H1 (cell line): ENCODE results near the gene ACE. TPM values are rescaled to one million over a fixed set of nuclear protein-coding genes. Genes with fewer than 3 reads are reported as not detected.

Experiments used
- HDAC6 ChIP-seq: IDR thresholded peaks from one replicate; pipeline ENCODE4 v1.7.1; 2012; ENCODE audit warnings: low read depth, mild to moderate bottlenecking, inconsistent platforms, low read length, moderate library complexity
- JUN ChIP-seq: IDR thresholded peaks from 2 replicates; pipeline ENCODE4 v1.6.1; 2011; ENCODE audit warnings: low read depth, mild to moderate bottlenecking, improper control_type of control experiment, low read length
- RNF2 ChIP-seq: fragments of 200-900, 300-1000 bp; sonication (generic); IDR thresholded peaks from 2 replicates; pipeline ENCODE4 v1.7.1; 2016; ENCODE audit warnings: borderline replicate concordance, low read depth, mild to moderate bottlenecking, antibody characterized with exemption, low read length; ENCODE audit not compliant: poor library complexity, severe bottlenecking; ENCODE audit errors: missing control alignments
- TAF7 ChIP-seq: optimal IDR thresholded peaks from 2 replicates; pipeline ENCODE3; 2011; ENCODE audit warnings: low read depth, mild to moderate bottlenecking, inconsistent platforms, low read length, moderate library complexity, borderline replicate concordance
- YY1 ChIP-seq: IDR thresholded peaks from 2 replicates; pipeline ENCODE4 v1.6.1; 2011; ENCODE audit warnings: low read depth, mild to moderate bottlenecking, low read length
- polyA plus RNA-seq, 7 experiments: library from polyadenylated mRNA; depleted of rRNA in 3 of 7; stranded (reverse) in 5 of 7; unstranded in 2 of 7; fragments of >200 nt in 5 of 7; fragments of 200-250 nt in 2 of 7; gene quantifications; 1 replicate in 5 of 7; 2 replicates in 1 of 7; 4 replicates in 1 of 7; pipeline versions ENCODE4 v1.2.1 to v1.2.3, GENCODE V29; 2011 to 2013; ENCODE audit warnings: missing spikeins in 2 of 7, mixed read lengths in 2 of 7
- total RNA-seq: library from RNA; stranded (reverse); fragmentation: NEBNext Ultra II Directional; extraction: Animal tissue kit (Norgen Biotek cat#: 25700); gene quantifications from 2 replicates; pipeline ENCODE4 v1.2.1, GENCODE V29; 2021
- TF ChIP-seq, protein P1 (sequence below): fragments of 300-600 bp; sonication (generic); IDR thresholded peaks from 2 replicates; pipeline ENCODE4 v1.7.1; 2012; ENCODE audit warnings: low read length, moderate library complexity, mild to moderate bottlenecking, inconsistent platforms; ENCODE audit not compliant: insufficient replicate concordance

The ACE gene
- total and polyA plus RNA-seq, 2 of the 8 experiments (the other 6 are each of a cell fraction or from before 2014, with no cell fraction given): 2.5 to 5.5 TPM

DNA sequence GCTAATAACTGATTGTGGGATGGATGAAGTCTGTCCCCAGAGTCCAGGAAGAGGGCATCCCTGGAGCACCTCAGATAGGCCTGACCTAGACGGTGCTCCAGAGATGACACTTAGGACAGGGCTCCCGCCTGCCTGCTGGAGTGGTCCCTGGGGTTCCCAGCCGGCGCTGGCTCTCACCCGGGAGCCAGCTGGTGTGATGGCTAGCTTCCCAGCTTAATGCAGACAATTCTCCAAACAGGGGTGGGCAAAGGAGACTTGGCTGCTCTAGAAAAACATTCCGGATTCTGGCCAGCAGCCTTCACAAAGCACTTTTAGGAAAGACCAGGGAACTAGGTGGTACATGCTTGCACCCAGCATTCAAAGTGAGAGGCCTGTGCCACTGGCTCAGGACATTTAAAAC lies 18.6 kb downstream of the ACE start (continued):
- TF ChIP-seq, protein P1, sequence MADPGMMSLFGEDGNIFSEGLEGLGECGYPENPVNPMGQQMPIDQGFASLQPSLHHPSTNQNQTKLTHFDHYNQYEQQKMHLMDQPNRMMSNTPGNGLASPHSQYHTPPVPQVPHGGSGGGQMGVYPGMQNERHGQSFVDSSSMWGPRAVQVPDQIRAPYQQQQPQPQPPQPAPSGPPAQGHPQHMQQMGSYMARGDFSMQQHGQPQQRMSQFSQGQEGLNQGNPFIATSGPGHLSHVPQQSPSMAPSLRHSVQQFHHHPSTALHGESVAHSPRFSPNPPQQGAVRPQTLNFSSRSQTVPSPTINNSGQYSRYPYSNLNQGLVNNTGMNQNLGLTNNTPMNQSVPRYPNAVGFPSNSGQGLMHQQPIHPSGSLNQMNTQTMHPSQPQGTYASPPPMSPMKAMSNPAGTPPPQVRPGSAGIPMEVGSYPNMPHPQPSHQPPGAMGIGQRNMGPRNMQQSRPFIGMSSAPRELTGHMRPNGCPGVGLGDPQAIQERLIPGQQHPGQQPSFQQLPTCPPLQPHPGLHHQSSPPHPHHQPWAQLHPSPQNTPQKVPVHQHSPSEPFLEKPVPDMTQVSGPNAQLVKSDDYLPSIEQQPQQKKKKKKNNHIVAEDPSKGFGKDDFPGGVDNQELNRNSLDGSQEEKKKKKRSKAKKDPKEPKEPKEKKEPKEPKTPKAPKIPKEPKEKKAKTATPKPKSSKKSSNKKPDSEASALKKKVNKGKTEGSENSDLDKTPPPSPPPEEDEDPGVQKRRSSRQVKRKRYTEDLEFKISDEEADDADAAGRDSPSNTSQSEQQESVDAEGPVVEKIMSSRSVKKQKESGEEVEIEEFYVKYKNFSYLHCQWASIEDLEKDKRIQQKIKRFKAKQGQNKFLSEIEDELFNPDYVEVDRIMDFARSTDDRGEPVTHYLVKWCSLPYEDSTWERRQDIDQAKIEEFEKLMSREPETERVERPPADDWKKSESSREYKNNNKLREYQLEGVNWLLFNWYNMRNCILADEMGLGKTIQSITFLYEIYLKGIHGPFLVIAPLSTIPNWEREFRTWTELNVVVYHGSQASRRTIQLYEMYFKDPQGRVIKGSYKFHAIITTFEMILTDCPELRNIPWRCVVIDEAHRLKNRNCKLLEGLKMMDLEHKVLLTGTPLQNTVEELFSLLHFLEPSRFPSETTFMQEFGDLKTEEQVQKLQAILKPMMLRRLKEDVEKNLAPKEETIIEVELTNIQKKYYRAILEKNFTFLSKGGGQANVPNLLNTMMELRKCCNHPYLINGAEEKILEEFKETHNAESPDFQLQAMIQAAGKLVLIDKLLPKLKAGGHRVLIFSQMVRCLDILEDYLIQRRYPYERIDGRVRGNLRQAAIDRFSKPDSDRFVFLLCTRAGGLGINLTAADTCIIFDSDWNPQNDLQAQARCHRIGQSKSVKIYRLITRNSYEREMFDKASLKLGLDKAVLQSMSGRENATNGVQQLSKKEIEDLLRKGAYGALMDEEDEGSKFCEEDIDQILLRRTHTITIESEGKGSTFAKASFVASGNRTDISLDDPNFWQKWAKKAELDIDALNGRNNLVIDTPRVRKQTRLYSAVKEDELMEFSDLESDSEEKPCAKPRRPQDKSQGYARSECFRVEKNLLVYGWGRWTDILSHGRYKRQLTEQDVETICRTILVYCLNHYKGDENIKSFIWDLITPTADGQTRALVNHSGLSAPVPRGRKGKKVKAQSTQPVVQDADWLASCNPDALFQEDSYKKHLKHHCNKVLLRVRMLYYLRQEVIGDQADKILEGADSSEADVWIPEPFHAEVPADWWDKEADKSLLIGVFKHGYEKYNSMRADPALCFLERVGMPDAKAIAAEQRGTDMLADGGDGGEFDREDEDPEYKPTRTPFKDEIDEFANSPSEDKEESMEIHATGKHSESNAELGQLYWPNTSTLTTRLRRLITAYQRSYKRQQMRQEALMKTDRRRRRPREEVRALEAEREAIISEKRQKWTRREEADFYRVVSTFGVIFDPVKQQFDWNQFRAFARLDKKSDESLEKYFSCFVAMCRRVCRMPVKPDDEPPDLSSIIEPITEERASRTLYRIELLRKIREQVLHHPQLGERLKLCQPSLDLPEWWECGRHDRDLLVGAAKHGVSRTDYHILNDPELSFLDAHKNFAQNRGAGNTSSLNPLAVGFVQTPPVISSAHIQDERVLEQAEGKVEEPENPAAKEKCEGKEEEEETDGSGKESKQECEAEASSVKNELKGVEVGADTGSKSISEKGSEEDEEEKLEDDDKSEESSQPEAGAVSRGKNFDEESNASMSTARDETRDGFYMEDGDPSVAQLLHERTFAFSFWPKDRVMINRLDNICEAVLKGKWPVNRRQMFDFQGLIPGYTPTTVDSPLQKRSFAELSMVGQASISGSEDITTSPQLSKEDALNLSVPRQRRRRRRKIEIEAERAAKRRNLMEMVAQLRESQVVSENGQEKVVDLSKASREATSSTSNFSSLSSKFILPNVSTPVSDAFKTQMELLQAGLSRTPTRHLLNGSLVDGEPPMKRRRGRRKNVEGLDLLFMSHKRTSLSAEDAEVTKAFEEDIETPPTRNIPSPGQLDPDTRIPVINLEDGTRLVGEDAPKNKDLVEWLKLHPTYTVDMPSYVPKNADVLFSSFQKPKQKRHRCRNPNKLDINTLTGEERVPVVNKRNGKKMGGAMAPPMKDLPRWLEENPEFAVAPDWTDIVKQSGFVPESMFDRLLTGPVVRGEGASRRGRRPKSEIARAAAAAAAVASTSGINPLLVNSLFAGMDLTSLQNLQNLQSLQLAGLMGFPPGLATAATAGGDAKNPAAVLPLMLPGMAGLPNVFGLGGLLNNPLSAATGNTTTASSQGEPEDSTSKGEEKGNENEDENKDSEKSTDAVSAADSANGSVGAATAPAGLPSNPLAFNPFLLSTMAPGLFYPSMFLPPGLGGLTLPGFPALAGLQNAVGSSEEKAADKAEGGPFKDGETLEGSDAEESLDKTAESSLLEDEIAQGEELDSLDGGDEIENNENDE: no peak
- TF ChIP-seq HDAC6 (no peak), TAF7 (no peak), YY1 (no peak), JUN (no peak), RNF2 (no peak)
- TF ChIP-seq, all 59 proteins: peak for 0
